Tibial artery (tissue), 4 donors: Measurements from ENCODE around the gene GARNL3.

Source experiments
- DNase-seq, 2 donors: peaks; one replicate each; pipeline ENCODE4 v3.0.0-alpha.2; 2019
- H3K27ac ChIP-seq, 2 donors: fragments of 200-600 bp; sonication (generic) in 1 of 2; 1 replicate in 1 of 2; 2 replicates in 1 of 2; pipeline ENCODE4 v1.5.1; 2018 to 2019; ENCODE audit warnings: mild to moderate bottlenecking in 1 of 2
- H3K27me3 ChIP-seq, 2 donors: fragments of 200-600 bp; sonication (generic) in 1 of 2; one replicate each; pipeline versions ENCODE4 v1.5.1 to v1.6.0; 2016 to 2019
- H3K36me3 ChIP-seq, 3 donors: fragments of 200-600 bp; sonication (generic) in 2 of 3; one replicate each; pipeline ENCODE4 v1.5.1; 2016 to 2019; ENCODE audit warnings: mild to moderate bottlenecking in 2 of 3
- H3K4me1 ChIP-seq, 4 donors: fragments of 200-600 bp; sonication (generic) in 2 of 4; 1 replicate in 3 of 4; 2 replicates in 1 of 4; pipeline ENCODE4 v1.5.1; 2016 to 2019
- H3K4me3 ChIP-seq, 2 donors: fragments of 200-600 bp; sonication (generic) in 1 of 2; 1 replicate in 1 of 2; 2 replicates in 1 of 2; pipeline ENCODE4 v1.5.1; 2018 to 2019; ENCODE audit warnings: mild to moderate bottlenecking in 2 of 2
- H3K9me3 ChIP-seq, 3 donors: fragments of 200-600 bp; sonication (generic) in 1 of 3; one replicate each; pipeline ENCODE4 v1.5.1; 2016 to 2019
- intact Hi-C: fragments of 100-400 bp; cut with DNase I; formaldehyde crosslinking; loops from one replicate; pipeline ENCODE4 v1.15.0; 2023; ENCODE audit warnings: low total_unique reads
- TF ChIP-seq, protein P1 (sequence below), 2 experiments: fragments of 200-600 bp in 1 of 2; fragments of 450-650 bp in 1 of 2; IDR thresholded peaks; one replicate each; pipeline ENCODE4 v1.5.1; 2017 to 2019; ENCODE audit warnings: antibody characterized with exemption in 2 of 2, mild to moderate bottlenecking in 1 of 2, moderate library complexity in 1 of 2

GARNL3 gene, protein sequence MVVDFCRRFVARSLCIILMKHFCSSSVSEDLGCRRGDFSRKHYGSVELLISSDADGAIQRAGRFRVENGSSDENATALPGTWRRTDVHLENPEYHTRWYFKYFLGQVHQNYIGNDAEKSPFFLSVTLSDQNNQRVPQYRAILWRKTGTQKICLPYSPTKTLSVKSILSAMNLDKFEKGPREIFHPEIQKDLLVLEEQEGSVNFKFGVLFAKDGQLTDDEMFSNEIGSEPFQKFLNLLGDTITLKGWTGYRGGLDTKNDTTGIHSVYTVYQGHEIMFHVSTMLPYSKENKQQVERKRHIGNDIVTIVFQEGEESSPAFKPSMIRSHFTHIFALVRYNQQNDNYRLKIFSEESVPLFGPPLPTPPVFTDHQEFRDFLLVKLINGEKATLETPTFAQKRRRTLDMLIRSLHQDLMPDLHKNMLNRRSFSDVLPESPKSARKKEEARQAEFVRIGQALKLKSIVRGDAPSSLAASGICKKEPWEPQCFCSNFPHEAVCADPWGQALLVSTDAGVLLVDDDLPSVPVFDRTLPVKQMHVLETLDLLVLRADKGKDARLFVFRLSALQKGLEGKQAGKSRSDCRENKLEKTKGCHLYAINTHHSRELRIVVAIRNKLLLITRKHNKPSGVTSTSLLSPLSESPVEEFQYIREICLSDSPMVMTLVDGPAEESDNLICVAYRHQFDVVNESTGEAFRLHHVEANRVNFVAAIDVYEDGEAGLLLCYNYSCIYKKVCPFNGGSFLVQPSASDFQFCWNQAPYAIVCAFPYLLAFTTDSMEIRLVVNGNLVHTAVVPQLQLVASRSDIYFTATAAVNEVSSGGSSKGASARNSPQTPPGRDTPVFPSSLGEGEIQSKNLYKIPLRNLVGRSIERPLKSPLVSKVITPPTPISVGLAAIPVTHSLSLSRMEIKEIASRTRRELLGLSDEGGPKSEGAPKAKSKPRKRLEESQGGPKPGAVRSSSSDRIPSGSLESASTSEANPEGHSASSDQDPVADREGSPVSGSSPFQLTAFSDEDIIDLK

GRCh38 chr9:127264462-127265219 is at the start of gene GARNL3:
Gene GARNL3, plus strand, starts transcription at chr9:127264774. Its CDS starts 104 bp downstream, at chr9:127264878.
- peaks cover 0 to 66% (median 30%) of the 10 kb centered on the region in 4 donors for H3K4me1 ChIP-seq
- TF ChIP-seq, protein P1, sequence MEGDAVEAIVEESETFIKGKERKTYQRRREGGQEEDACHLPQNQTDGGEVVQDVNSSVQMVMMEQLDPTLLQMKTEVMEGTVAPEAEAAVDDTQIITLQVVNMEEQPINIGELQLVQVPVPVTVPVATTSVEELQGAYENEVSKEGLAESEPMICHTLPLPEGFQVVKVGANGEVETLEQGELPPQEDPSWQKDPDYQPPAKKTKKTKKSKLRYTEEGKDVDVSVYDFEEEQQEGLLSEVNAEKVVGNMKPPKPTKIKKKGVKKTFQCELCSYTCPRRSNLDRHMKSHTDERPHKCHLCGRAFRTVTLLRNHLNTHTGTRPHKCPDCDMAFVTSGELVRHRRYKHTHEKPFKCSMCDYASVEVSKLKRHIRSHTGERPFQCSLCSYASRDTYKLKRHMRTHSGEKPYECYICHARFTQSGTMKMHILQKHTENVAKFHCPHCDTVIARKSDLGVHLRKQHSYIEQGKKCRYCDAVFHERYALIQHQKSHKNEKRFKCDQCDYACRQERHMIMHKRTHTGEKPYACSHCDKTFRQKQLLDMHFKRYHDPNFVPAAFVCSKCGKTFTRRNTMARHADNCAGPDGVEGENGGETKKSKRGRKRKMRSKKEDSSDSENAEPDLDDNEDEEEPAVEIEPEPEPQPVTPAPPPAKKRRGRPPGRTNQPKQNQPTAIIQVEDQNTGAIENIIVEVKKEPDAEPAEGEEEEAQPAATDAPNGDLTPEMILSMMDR (IDR thresholded peaks at IDR 0.05) = no peak
- no peaks in the 10 kb centered on the region for H3K27me3 ChIP-seq
- H3K4me3 ChIP-seq = no peak within 1 kb of the TSS
- intact Hi-C loops = no loop called here
- no peaks in the 10 kb centered on the region for H3K9me3 ChIP-seq
- DNase-seq = no peak
- H3K36me3 ChIP-seq = no peaks in the 10 kb centered on the region
- H3K27ac ChIP-seq = peak within 1 kb of the TSS; percentile 56 to 83

DNA sequence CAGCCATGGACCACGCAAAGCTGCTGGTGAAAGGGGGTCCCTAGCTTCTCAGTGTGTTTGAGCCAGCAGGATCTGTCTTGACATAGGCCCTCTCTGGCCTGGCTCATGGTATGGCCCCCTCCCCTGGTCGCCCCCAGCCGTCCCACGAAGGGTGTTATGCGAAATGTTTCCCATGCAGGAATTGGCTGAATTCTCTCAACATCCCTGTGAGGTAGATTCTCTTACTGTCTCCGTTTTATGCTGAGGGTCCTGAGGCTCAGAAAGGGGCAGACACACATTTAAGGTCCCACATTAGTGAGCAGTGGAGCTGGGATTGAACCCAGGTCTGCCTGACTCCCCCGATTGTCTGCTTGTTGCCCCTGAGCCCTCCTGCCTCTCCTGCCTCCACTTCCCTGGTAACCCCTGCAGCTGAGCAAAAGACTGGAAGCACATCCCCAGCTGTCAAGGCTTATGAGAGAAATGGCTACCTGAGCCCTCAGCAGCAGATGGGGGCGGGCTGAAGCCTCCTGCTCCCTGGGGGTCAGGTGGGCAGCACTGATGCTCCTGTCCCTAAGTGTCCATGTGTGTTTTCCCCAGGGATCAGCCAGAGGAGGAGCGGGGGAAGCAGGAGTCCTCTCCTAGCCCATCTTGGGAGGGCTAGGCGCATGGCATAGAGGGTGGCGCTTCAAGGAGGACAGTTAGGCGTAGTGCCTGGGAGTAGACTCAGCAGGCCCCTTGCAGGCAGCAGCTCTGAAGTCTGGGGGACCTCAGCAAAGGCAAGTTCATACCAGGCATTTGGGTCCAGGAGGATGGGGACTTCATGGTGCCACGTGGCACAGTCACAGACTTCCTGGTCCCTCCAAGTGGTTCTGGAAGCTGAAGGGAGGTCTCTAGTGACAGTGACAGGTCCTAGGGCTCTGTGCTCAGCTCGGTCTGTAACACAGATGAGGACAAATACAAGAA is 49.0 kb upstream of the GARNL3 start:
- Histone ChIP-seq H3K4me1 (no peaks in the 10 kb centered on the region), H3K9me3 (no peaks in the 10 kb centered on the region), H3K4me3 (no peak overlapping the region), H3K27ac (no peak overlapping the region), H3K36me3 (no peaks in the 10 kb centered on the region), H3K27me3 (no peaks in the 10 kb centered on the region)
- TF ChIP-seq, protein P1 (IDR thresholded peaks at IDR 0.05) = no peak
- intact Hi-C loops = no loop called here
- DNase-seq = peak in 1 of 2 donors; percentile 60

DNA sequence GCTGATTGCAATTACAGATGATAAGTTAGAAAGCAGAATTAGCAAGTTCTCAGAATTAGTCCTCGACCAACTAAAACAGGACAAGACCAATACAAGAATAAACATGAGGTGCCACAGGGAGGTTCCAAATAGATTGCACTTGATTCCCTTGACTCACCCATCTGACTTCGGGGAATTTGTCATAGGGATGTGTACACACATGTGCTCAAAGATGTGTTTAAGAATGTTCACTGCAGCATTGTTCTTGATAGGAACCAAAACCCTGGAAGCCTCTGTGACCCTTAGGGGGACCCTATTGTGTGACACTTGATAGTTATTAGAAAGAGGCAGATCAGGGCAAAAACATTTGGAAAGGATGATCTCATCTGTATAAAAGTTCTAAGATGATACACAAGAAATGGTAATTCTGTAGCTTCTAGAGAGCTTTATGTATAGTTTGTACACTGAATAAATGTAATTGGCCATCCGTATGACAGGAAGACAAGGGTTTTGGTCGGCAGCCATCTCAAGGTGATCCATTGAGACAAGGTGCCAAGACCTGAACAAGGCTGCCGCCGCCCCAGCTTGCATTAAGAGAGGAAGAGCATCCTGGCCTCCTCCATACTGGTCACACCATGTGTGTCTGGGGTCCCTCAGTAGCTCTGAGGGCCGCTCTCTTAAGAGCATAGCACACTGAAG is 48.2 kb upstream of the GARNL3 start:
- H3K36me3 ChIP-seq = no peaks in the 10 kb centered on the region
- H3K27me3 ChIP-seq = no peaks in the 10 kb centered on the region
- TF ChIP-seq, protein P1 (IDR thresholded peaks at IDR 0.05) = no peak
- H3K9me3 ChIP-seq = no peaks in the 10 kb centered on the region
- no peak overlapping the region for H3K4me3 ChIP-seq
- intact Hi-C loops = no loop called here
- DNase-seq = no peak
- no peak overlapping the region for H3K27ac ChIP-seq
- no peaks in the 10 kb centered on the region for H3K4me1 ChIP-seq

- peak in 1 of 2 donors; percentile 51 for DNase-seq
- Histone ChIP-seq H3K27ac (no peak overlapping the region), H3K9me3 (no peaks in the 10 kb centered on the region), H3K4me3 (no peak overlapping the region), H3K27me3 (no peaks in the 10 kb centered on the region), H3K36me3 (no peaks in the 10 kb centered on the region), H3K4me1 (no peaks in the 10 kb centered on the region)
- intact Hi-C loops = no loop called here
- TF ChIP-seq, protein P1 (IDR thresholded peaks at IDR 0.05) = no peak
Measured at GRCh38 chr9:127216888-127217217, 47.7 kb upstream of the GARNL3 start.
